Occipital lobe (tissue), 2 donors: Measurements from ENCODE around the gene C15orf62. TPM values are rescaled to one million over a fixed set of nuclear protein-coding genes. Genes with fewer than 3 reads are reported as not detected.
A peak's percentile ranks its signal among the peaks of the same experiment; 100 is the strongest.

Source experiments
- DNase-seq: peaks from one replicate; lab custom pipeline; 2025; lab: John Stamatoyannopoulos, UW
- total RNA-seq: library from RNA; depleted of rRNA; stranded (reverse); fragments of >200 nt; gene quantifications from one replicate; pipeline ENCODE4 v1.2.3, GENCODE V29; 2014

C15orf62 gene
- total RNA-seq, 1 donor from 2014 or later = not detected

GRCh38 chr15:40782609-40783227 lies 12.9 kb downstream of the C15orf62 start:
- DNase-seq = no peak

GRCh38 chr15:40785164-40785563 lies 15.4 kb downstream of the C15orf62 start:
- no peak for DNase-seq

DNA sequence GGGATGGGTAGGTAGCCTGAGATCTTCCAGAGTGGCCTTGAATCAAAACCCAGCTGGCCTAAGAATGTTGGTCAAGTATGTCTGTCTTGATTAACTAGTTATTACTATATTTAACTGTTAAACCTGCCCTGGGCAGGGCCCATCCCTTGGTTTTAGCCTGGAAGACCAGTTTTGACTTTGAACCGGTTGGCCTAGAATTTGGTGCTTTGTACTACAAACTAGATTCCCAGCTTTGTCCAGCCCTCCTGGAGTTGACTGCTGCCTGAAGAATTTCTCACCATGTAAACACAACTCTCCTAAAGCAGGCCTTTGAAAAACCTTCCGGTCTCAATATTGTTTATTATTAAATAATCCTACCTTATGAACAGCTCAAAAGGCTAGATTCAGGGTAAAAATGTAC lies 16.0 kb downstream of the C15orf62 start:
- DNase-seq = no peak

DNA sequence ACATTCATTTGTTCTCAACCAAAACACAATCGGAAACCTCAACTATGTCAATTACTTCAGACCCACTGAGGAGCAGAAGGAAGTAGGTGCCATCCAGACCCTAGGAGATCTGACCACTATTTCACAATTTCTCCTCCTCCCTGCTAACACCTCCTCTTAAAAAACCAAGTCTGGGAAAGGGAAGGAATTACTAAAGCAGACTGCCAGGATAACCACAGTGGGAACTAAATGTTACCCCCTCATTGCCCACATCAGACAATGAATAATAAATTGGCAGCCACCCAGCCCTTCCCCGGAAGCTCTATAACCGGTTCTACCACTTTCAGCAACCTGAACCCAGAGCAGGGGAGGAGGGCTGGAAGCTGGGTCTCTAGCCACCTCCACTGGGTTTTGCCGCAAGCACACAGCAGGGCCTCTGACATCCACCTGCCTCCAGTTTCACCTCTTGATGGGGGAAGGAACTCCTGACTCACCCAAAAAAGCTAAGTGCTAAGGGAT lies 17.6 kb downstream of the C15orf62 start:
- DNase-seq = no peak

DNA sequence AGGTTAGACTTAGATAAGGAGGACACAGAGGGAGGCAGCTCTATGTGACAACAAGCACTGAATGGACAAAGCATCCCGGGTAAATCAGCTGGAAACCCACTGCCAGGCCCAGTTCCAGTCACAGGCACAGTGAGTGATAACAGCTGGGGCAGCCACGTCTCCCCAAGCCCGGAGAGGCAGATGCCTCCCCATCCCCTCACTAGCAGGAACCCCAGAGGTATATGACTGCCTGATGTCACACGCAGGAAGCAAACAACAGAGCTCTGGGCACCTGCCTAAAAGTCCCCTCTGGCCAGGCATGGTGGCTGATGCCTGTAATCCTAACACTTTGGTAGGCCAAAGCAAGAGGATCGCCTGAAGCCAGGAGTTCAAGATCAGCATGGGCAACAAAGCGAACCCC lies 18.2 kb downstream of the C15orf62 start:
- DNase-seq = no peak

- DNase-seq = no peak
Observed at GRCh38 chr15:40789119-40789518, 19.3 kb downstream of the C15orf62 start.

GRCh38 chr15:40789999-40790398 lies 20.2 kb downstream of the C15orf62 start:
- DNase-seq = no peak

- no peak for DNase-seq
Observed at GRCh38 chr15:40790718-40791117, 20.9 kb downstream of the C15orf62 start.

DNA sequence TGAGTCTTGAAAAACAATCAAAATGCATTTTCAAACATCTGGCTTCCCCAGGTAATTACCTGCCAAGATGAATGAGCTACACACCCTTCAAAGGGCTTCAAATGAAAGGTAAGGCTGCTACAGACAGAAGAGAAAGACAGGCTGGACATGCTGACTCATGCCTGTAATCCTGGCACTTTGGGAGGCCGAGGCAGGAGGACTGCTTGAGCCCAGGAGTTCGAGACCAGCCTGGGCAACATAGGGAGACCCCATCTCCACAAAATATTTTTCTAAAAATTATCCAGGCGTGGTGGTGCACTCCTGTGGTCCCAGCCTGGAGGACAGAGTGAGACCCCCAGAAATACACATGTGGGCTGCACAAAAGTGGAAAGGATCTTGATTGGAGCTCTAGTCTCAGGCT lies 22.6 kb downstream of the C15orf62 start:
- no peak for DNase-seq

- DNase-seq = peak; percentile 14
Observed at GRCh38 chr15:40793216-40793989, 23.6 kb downstream of the C15orf62 start.

- DNase-seq = no peak
Observed at GRCh38 chr15:40796041-40796440, 26.3 kb downstream of the C15orf62 start.

- DNase-seq = no peak
Observed at GRCh38 chr15:40796512-40796911, 26.7 kb downstream of the C15orf62 start.

DNA sequence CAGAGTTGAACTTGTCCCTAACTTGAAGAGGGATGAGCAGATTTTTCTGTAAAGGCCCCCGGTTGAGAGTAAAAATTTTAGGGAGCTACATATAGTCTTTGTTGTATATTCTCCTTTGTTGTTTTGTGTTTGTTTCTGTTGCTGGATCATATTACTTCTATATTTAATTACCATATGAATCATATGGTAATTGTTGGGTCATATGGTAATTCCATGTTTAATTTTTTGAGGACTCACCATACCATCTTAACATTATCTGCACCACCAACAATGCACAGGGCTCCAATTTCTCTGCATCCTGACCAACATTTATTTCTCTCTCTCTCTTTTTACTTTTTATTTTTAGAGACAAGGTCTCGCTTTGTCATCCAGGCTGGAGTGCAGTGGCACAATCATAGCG lies 29.7 kb downstream of the C15orf62 start:
- DNase-seq = no peak

DNA sequence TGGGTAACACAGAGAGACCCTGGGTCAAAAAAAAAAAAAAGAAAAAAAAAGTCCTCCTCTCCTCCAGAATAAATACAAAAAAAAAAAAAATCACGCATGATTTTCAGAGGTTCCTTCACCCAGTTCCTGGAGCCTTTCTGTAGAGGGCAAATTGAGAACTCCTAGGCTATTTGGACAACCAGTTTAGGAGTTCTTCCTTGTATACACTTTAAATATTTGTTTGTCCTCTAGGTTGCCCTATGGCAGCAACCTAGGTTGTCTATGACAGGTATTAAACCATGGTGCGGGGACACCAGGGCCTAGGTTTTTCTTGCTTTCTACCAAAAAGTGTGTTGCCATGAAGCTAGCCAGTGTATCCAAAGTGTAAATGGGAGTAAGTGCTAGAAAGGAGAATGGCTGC lies 33.3 kb downstream of the C15orf62 start:
- DNase-seq = no peak

DNA sequence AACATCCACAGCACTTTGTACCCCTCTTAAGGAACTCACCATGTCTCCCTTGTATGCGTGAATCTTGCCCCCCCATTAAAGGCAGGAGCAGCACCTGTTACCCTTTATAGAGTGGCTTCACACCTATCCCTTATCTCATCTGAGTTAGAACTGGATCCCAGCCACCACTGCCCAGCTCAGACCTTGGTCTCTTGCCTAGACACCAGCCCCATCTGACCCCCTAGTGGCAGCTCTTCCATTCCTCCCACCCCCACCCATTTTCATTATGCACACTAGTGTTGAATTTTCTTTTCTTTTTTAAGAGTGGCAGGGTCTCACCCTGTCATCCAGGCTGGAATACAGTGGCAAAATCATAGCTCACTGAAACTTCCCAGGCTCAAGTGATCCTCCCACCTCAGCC lies 33.9 kb downstream of the C15orf62 start:
- DNase-seq = no peak

DNA sequence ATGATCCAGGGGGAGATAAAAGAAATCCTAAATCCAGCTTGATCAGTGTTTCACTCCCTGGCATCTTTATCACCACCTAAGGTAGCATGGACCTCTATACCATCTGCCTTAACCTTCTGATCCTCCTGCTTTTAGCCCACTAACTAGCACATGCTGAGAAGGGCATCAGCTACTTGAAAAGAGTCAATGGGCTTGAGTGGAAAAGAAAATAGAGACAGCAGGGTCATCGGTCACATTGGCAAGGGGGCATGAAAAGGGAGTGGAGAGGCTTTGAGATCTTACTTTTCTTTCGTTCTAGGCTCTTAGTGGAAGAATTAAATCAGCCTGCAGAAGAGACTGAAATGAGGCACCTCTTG lies 36.9 kb downstream of the C15orf62 start:
- no peak for DNase-seq

DNA sequence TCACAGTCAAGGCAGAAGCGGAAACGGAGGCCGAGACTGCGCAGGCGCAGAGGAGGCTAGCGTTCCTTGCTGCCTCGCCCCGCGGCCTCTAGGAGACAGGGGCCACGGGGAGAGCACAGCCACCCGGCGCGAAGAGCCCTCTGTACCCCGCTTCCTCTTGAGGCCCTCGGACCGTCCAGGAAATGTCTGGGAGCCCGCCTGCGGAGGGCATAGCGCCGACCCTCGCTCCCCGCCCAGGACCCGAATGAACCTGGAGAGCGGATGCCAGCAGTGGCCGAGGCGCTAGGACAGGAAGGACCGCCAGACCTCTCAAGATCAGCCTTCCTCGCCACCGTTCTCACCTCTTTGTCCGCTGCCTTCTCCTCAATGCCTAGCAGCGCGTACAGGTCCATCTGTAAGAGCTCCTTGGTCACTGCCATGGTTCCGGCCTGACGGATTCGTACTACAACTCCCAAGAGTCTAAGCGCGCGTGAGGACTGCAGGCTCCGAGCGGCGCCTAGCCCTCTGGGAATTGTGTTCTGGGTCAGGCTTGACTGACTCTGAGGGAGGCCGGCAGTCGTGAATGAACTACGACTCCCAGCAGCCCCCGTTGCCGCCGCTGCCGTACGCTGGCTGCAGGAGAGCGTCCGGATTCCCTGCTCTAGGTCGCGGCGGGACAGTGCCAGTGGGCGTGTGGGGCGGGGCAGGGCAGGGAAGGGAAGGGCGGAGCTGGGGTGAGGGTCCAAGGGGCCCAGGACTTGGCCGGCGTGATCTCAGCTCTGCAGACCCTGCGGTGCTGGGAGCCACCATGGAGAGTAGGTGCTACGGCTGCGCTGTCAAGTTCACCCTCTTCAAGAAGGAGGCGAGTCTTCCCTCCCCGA lies 37.5 kb downstream of the C15orf62 start, which contains the start of the genes DNAJC17 and ZFYVE19:
Gene DNAJC17, minus strand, starts transcription at position 446 of the 860 bp plus-strand sequence. Its CDS starts 27 bp downstream, at position 419.
Gene ZFYVE19, plus strand, starts transcription at position 62 of the 860 bp plus-strand sequence. Its CDS starts 501 bp downstream, at position 563.
- DNase-seq = peak; percentile 98

- no peak for DNase-seq
Observed at GRCh38 chr15:40807888-40808461, 38.2 kb downstream of the C15orf62 start.

DNA sequence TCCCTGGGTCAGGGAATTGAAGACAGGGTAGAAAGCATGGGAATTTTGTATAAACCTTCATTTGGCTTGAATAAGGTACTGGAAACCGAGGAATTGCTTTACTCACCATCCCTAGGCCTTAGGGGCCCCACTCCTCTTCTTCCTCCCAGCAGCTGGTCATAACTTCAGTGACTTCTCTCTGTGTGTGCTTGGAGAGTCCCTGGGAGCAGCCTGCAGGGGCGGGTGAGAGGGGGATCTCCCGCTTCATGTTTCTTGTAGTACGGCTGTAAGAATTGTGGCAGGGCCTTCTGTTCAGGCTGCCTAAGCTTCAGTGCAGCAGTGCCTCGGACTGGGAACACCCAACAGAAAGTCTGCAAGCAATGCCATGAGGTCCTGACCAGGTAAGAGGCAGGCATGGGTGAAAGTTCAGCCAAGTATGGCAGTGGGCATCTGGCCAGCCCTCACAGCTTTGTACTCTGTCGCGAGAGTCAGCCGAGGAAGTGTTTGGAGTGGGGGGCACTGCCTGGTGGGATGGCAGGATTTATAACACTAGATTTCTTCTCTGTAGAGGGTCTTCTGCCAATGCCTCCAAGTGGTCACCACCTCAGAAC lies 39.2 kb downstream of the C15orf62 start:
- DNase-seq = no peak

DNA sequence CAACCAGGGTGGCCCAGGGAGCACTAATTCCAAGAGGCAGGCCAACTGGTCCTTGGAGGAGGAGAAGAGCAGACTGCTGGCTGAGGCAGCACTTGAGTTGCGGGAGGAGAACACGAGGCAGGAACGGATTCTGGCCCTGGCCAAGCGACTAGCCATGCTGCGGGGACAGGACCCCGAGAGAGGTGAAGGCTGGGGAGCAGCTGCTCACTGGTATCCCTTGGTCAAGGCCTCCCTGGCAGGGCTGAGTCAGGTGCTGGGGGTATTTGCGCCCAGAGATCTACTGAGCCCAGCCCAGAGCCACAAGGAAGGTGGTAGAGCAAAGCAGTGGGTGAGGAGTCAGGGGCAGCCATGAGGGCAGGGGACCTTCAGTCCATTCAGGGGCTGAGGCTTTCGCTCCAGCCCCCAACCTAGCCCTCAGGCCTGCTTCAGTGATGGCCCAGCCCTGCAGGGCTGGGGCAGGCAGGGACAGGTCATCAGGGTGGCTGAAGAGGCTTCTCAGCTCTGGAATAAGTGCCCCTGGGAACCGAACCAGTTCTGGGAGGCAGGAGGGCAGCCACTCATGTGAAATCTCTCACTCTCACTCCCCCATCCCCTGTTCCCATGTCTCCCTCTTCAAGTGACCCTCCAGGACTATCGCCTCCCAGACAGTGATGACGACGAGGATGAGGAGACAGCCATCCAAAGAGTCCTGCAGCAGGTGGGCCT lies 43.1 kb downstream of the C15orf62 start:
- DNase-seq = no peak
